Activated naive CD4-positive, alpha-beta T cell treated with Interleukin-2 at 50 U/mL for 16 hours (primary cell): ENCODE results near the gene OR56B1.

ENCODE experiments used
- DNase-seq: peaks from one replicate; pipeline ENCODE4 v3.0.0-alpha.2; 2020

Gene OR56B1

DNA sequence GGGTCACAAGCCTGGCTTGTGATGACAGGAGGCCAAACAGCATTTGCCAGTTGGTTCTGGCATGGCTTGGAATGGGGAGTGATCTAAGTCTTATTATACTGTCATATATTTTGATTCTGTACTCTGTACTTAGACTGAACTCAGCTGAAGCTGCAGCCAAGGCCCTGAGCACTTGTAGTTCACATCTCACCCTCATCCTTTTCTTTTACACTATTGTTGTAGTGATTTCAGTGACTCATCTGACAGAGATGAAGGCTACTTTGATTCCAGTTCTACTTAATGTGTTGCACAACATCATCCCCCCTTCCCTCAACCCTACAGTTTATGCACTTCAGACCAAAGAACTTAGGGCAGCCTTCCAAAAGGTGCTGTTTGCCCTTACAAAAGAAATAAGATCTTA is 843 bp downstream of the OR56B1 start:
- DNase-seq = no peak

DNA sequence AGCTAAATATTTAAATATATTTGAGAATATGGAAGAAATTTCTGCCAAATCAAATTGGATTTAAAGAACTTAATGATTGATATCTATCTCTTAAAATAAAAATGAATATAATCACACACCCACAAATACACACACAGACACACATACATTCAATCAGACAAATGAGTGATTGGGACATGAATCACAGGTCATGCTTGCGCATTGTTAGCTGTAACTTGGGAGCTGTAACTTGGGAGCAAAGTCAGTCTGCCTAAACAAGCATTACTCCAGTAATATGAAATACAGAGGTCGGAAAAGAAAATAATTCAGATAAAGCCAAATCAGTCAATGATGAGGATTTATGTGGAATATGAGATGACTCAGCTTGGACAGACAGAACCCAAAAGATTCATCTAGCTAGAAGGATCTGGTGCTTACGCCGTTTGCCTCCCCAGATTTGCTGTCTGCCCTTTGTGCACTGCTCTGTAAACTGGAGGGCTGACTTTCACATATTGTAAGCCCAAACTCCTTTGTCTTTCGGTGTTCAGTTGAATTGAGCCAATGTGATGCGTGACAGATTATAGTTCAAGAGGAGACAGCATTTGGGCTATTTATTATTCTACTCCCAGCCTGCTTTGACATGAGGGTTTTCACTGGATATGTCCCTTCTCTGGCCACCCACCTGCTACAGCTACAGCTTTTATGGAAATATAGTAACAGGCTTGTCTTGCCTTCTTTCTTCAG is 1.6 kb downstream of the OR56B1 start:
- no peak for DNase-seq

DNA sequence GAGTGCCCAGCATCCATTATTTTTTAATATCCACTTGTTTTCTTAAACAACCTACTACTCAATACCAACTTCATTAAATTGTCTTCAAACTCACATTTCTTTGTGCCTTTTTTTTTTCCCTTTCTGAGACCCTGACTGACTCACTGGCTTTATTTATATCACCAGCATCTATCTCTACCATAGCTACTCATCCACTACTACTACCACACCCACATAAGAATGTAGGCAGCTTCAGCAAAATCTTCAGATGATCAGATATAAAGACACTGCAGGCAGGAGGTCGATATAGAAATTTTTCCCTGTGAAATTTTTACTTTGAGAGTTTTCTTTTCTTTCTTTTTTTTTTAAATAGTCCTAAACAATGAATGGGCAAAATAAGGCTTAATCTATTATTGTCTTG is 2.2 kb downstream of the OR56B1 start:
- no peak for DNase-seq

DNA sequence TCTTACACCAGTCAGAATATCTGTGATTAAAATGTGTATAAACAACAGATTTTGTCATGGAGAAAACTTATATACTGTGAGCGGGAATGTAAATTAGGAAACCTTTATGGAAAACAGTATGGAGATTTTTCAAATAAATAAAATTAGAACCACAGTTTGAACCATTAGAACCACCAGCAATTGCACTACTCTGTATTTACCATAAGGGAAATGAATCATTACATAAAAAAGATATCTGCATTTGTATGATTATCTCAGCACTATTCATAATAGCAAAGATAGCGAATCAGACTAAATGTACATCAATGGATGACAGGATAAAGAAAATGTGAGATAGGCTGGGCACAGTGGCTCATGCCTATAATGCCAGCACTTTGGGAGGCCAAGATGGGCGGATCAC is 10.4 kb downstream of the OR56B1 start:
- no peak for DNase-seq

DNA sequence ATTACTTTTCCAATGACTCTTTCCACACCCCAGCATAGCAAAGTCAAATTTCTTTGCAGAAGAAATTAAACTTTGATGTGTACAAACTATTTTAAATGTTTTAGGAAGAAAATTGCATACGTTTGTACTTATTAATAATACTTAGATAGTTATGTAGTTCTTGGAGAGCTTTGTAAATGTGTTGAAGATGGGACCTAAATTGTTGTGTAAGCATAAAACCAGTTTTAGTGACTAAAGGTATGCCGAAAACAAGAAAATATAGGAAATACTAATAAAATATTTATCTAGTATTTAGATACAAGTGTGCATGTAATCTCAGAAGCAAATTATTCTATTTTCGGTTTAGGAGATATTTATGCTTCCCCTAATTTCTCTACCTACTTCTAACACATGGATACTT is 13.6 kb downstream of the OR56B1 start:
- no peak for DNase-seq

DNA sequence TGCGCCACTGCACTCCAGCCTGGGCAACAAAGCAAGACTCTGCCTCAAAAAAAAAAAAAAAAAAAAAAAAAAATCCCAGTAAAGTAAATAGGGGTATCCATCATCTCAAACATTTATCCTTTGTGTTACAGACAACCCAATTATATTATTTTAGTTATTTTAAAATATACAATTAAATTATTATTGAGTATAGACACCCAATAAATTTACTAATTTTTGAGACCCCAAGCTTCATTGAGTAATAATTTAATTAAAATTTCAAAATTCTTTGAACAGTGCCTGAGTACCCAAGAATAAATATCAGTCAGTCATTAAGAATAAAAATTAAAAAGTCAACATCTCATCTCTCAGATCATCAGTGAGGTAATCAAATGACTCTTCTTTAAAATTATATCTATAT is 17.7 kb downstream of the OR56B1 start, which contains the start of gene OR52N4:
OR52N4 (plus strand) TSS at position 301 of the 400 bp plus-strand sequence. CDS start 498 bp downstream, outside the sequence.
- DNase-seq = no peak

DNA sequence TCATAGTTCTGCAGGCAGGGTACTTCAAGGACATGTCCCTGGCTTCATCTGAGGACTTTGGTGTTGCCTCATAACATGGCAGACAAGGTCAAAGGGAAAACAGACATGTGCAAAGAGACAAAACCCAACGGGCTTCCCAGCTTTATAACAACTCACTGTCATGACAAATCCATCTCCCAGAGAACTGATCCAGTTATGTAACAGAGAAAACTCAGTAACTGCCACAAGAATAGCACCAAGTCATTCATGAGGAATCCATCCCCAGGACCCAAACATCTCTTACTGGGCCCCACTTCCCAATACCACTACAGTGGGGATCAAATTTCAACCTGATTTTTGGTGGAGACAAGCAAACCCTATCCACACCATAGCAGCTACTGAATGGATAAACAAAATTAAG is 30.8 kb downstream of the OR56B1 start:
- no peak for DNase-seq

DNA sequence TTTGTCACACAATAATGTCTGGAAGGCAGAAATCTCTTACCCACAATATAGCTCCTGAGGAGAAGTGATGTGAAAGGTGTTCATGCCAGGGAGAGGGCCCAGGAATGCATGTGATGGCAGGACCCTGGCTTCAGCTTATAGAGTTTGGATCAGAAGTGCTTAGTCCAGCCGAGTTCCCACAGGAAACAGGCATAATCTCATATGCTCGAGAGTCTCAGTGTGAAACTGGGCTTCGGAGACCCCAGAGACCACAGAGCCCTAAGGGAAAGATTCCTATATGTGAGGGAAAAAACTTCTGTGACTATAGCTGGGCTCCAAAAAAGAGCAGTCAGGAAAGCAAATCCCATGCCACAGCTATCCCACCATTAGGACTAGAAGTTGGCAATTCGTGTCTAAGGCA is 47.0 kb downstream of the OR56B1 start, which contains the start of gene OR52N5:
OR52N5 (minus strand) TSS at position 101 of the 400 bp plus-strand sequence. CDS start 4,721 bp downstream, outside the sequence.
- no peak for DNase-seq
